SK-N-MC (cell line): Measurements from ENCODE around the gene AIP.
"Not testable (repeated sequence)": the region's sequence is repeated elsewhere in the genome, so short reads cannot be mapped to it uniquely, and the experiment has no call there.

Experiments used
- EZH2 ChIP-seq: fragments of 200-600 bp; sonication (generic); IDR thresholded peaks from one replicate; pipeline ENCODE4 v1.6.1; 2017; ENCODE audit warnings: antibody characterized with exemption
- FOXP2 ChIP-seq: optimal IDR thresholded peaks from 2 replicates; pipeline ENCODE3; 2011; ENCODE audit warnings: mild to moderate bottlenecking, moderate library complexity; ENCODE audit not compliant: insufficient read depth; ENCODE audit errors: extremely low read length, control extremely low read depth
- POLR2AphosphoS5 ChIP-seq: IDR thresholded peaks from 2 replicates; pipeline ENCODE4 v1.6.1; 2012; ENCODE audit warnings: mild to moderate bottlenecking, low read depth, low read length, borderline replicate concordance

- TF ChIP-seq EZH2, POLR2AphosphoS5, FOXP2: not testable (repeated sequence)
Observed at GRCh38 chr11:67465530-67465929, 17.3 kb upstream of the AIP start.
